Bronchial epithelial cell (primary cell): ENCODE results near the gene CGNL1. TPM values are rescaled to one million over a fixed set of nuclear protein-coding genes. Genes with fewer than 3 reads are reported as not detected.

Experiments used
- DNase-seq: peaks from one replicate; pipeline ENCODE4 v3.0.0-alpha.2; 2010; ENCODE audit warnings: low read depth
- FAIRE-seq: peaks from 2 replicates; lab custom pipeline; 2011; peaks lifted over from hg19 to GRCh38; lab: Jason Lieb, UNC
- H3K27me3 ChIP-seq: 2 replicates; pipeline ENCODE4 v1.5.1; 2011; ENCODE audit warnings: low read length; ENCODE audit not compliant: control insufficient read depth, insufficient read depth
- H3K36me3 ChIP-seq: 2 replicates; pipeline ENCODE4 v1.5.1; 2011; ENCODE audit warnings: low read length; ENCODE audit not compliant: control insufficient read depth, insufficient read depth
- H3K4me3 ChIP-seq: 2 replicates; pipeline ENCODE4 v1.5.1; 2011; ENCODE audit warnings: mild to moderate bottlenecking, low read depth, low read length, control low read depth
- CTCF ChIP-seq: IDR thresholded peaks from 2 replicates; pipeline ENCODE4 v1.5.1; 2011; ENCODE audit warnings: mild to moderate bottlenecking, moderate library complexity, low read length, control low read depth, inconsistent platforms; ENCODE audit not compliant: insufficient read depth, severe bottlenecking
- total RNA-seq: library from RNA; depleted of rRNA; stranded (reverse); fragments of >200 nt; gene quantifications from 2 replicates; pipeline ENCODE4 v1.2.1, GENCODE V29; 2014

CGNL1 gene
- total RNA-seq, 1 donor from 2014 or later: 0.53 TPM

- Histone ChIP-seq H3K4me3 (no peak overlapping the region), H3K36me3 (no peaks in the 10 kb centered on the region), H3K27me3 (no peaks in the 10 kb centered on the region)
- DNase-seq (no peak), FAIRE-seq (no peak)
- TF ChIP-seq CTCF: no peak
Measured at GRCh38 chr15:57521503-57521902, 145.2 kb downstream of the CGNL1 start.

GRCh38 chr15:57522148-57522547 is 145.8 kb downstream of the CGNL1 start:
- DNase-seq (no peak), FAIRE-seq (no peak)
- Histone ChIP-seq H3K36me3 (no peaks in the 10 kb centered on the region), H3K4me3 (no peak overlapping the region), H3K27me3 (no peaks in the 10 kb centered on the region)
- no peak for TF ChIP-seq CTCF

- DNase-seq: no peak
- FAIRE-seq: no peak
- no peak for TF ChIP-seq CTCF
- Histone ChIP-seq H3K27me3 (no peaks in the 10 kb centered on the region), H3K4me3 (no peak overlapping the region), H3K36me3 (no peaks in the 10 kb centered on the region)
Measured at GRCh38 chr15:57525581-57525980, 149.3 kb downstream of the CGNL1 start.

GRCh38 chr15:57526076-57526475 is 149.8 kb downstream of the CGNL1 start:
- H3K27me3 ChIP-seq: no peaks in the 10 kb centered on the region
- no peak for FAIRE-seq
- no peak overlapping the region for H3K4me3 ChIP-seq
- DNase-seq: no peak
- TF ChIP-seq CTCF: no peak
- H3K36me3 ChIP-seq: no peaks in the 10 kb centered on the region

- Histone ChIP-seq H3K27me3 (no peaks in the 10 kb centered on the region), H3K4me3 (no peak overlapping the region), H3K36me3 (no peaks in the 10 kb centered on the region)
- TF ChIP-seq CTCF: no peak
- no peak for FAIRE-seq
- no peak for DNase-seq
Measured at GRCh38 chr15:57526615-57527014, 150.3 kb downstream of the CGNL1 start.

- FAIRE-seq (no peak), DNase-seq (peak; percentile 75)
- no peaks in the 10 kb centered on the region for H3K36me3 ChIP-seq
- H3K27me3 ChIP-seq: no peaks in the 10 kb centered on the region
- TF ChIP-seq CTCF: peak; percentile 52
- no peak overlapping the region for H3K4me3 ChIP-seq
Measured at GRCh38 chr15:57527382-57528091, 151.2 kb downstream of the CGNL1 start.
